HG03060 (cell line): ENCODE measurements around the gene GPSM1.

ENCODE experiments used
- ATAC-seq: cut with Tn5 transposase; IDR thresholded peaks from one replicate; pipeline ENCODE4 v1.9.1; 2021; ENCODE audit warnings: low read depth, moderate number of reproducible peaks; ENCODE audit not compliant: unreplicated experiment

The GPSM1 gene

GRCh38 chr9:136387217-136387616 is 59.9 kb downstream of the GPSM1 start:
- no peak for ATAC-seq

GRCh38 chr9:136389396-136389795 is 62.1 kb downstream of the GPSM1 start:
- no peak for ATAC-seq

GRCh38 chr9:136391737-136392537 is 64.6 kb downstream of the GPSM1 start:
- no peak for ATAC-seq

GRCh38 chr9:136392538-136393449 is 65.5 kb downstream of the GPSM1 start:
- no peak for ATAC-seq

- no peak for ATAC-seq
Observed at GRCh38 chr9:136393531-136393930, 66.2 kb downstream of the GPSM1 start.

- no peak for ATAC-seq
Observed at GRCh38 chr9:136394312-136395019, 67.1 kb downstream of the GPSM1 start.

- no peak for ATAC-seq
Observed at GRCh38 chr9:136395020-136395340, 67.6 kb downstream of the GPSM1 start.

GRCh38 chr9:136395345-136396218 is 68.2 kb downstream of the GPSM1 start:
- ATAC-seq: no peak

GRCh38 chr9:136396219-136396515 is 68.8 kb downstream of the GPSM1 start:
- ATAC-seq: no peak

GRCh38 chr9:136397643-136398042 is 70.3 kb downstream of the GPSM1 start:
- no peak for ATAC-seq

- no peak for ATAC-seq
Observed at GRCh38 chr9:136398286-136398685, 70.9 kb downstream of the GPSM1 start.

- ATAC-seq: no peak
Observed at GRCh38 chr9:136399176-136400037, 72.1 kb downstream of the GPSM1 start.

- no peak for ATAC-seq
Observed at GRCh38 chr9:136400038-136400834, 72.9 kb downstream of the GPSM1 start, which contains the start of gene SNAPC4. TSS of gene SNAPC4 (minus strand) at chr9:136400170. CDS start at chr9:136398428, 1,742 bp downstream.

GRCh38 chr9:136401173-136401922 is 74.0 kb downstream of the GPSM1 start:
- ATAC-seq: no peak

GRCh38 chr9:136402067-136402466 is 74.7 kb downstream of the GPSM1 start:
- ATAC-seq: no peak

GRCh38 chr9:136403538-136403914 is 76.2 kb downstream of the GPSM1 start:
- ATAC-seq: no peak

GRCh38 chr9:136403915-136404800 is 76.8 kb downstream of the GPSM1 start:
- ATAC-seq: no peak
